K562 (cell line): Measurements from ENCODE around the gene PLEKHM3. TPM values are rescaled to one million over a fixed set of nuclear protein-coding genes. Genes with fewer than 3 reads are reported as not detected.

ENCODE experiments used
- POLR2A ChIP-seq: fragments of 450-650 bp; conservative IDR thresholded peaks from 2 replicates; pipeline ENCODE4 v1.6.1; 2016
- ZNF586 ChIP-seq: fragments of 450-650 bp; formaldehyde crosslinking; conservative IDR thresholded peaks from 2 replicates; pipeline ENCODE4 v1.4.0; 2020; ENCODE audit warnings: mild to moderate bottlenecking, moderate library complexity
- polyA plus RNA-seq, 8 experiments: library from polyadenylated mRNA; depleted of rRNA in 4 of 8; stranded (reverse) in 5 of 8; unstranded in 3 of 8; fragments of >200 nt; fragmentation: Nextera tagmentation in 2 of 8; fragmentation: Illumina TruSeq in 1 of 8; extraction: Ambion mirVana in 2 of 8; extraction: Trizol in 1 of 8; gene quantifications; 2 replicates each; pipeline versions ENCODE4 v1.2.1 to v1.2.3, GENCODE V29; 2011 to 2014; ENCODE audit warnings: inconsistent platforms in 1 of 8, missing spikeins in 1 of 8
- total RNA-seq, 7 experiments: library from RNA; depleted of rRNA in 6 of 7; stranded (reverse); fragments of >200 nt in 6 of 7; fragmentation: Illumina TruSeq in 2 of 7; extraction: Trizol in 2 of 7; gene quantifications; 2 replicates each; pipeline versions ENCODE4 v1.2.1 to v1.2.3, GENCODE V29; 2011 to 2021; ENCODE audit warnings: low replicate concordance in 1 of 7
- TF ChIP-seq, protein P1 (sequence below): fragments of 250-450 bp; sonication (Bioruptor Pico); IDR thresholded peaks from 2 replicates; pipeline ENCODE4 v1.4.0; 2020; ENCODE audit warnings: mild to moderate bottlenecking, moderate library complexity
- TF ChIP-seq, protein P2 (sequence below), 2 experiments: fragments of 450-650 bp in 1 of 2; IDR thresholded peaks; 2 replicates each; pipeline ENCODE4 v1.6.1; 2011 to 2017; ENCODE audit warnings: low read depth in 2 of 2, antibody characterized with exemption in 1 of 2, borderline replicate concordance in 1 of 2, low read length in 1 of 2, mild to moderate bottlenecking in 1 of 2, mixed read lengths in 1 of 2; ENCODE audit not compliant: control insufficient read depth in 1 of 2
- TF ChIP-seq, protein P3 (sequence below): fragments of 250-450 bp; sonication (Bioruptor Pico); IDR thresholded peaks from 2 replicates; pipeline ENCODE4 v1.8.0; 2021; ENCODE audit warnings: mild to moderate bottlenecking, moderate library complexity
- TF ChIP-seq, protein P4 (sequence below): fragments of 250-450 bp; sonication (Bioruptor Pico); IDR thresholded peaks from 2 replicates; pipeline ENCODE4 v1.8.0; 2021; ENCODE audit warnings: moderate library complexity, mild to moderate bottlenecking, inconsistent platforms

The PLEKHM3 gene
- total and polyA plus RNA-seq, 9 of the 15 experiments (the other 6 are each of a cell fraction or from before 2014, with no cell fraction given), result 0.24 to 1.6 (median 1.0) TPM

DNA sequence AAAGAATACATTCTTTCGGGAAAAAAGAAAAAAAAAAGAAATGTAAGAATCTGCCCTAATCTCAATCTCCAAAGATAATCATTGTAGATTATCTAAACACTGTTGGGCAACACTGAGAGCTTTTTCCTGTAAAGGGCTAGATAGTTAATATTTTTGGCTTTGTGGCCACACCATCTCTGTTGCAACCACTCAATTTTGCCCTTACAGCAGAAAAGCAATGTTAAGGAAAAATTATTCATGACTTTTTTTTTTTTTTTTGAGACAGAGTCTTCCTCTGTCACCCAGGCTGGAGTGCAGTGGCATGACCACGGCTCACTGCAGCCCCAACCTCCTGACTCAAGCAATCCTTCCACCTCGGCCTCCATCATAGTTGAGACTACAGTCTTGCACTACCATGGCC, 238.3 kb downstream of the PLEKHM3 start (continued):
- TF ChIP-seq, protein P1, sequence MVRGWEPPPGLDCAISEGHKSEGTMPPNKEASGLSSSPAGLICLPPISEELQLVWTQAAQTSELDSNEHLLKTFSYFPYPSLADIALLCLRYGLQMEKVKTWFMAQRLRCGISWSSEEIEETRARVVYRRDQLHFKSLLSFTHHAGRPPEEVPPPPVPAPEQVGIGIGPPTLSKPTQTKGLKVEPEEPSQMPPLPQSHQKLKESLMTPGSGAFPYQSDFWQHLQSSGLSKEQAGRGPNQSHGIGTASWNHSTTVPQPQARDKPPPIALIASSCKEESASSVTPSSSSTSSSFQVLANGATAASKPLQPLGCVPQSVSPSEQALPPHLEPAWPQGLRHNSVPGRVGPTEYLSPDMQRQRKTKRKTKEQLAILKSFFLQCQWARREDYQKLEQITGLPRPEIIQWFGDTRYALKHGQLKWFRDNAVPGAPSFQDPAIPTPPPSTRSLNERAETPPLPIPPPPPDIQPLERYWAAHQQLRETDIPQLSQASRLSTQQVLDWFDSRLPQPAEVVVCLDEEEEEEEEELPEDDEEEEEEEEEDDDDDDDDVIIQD (CRISPR knock-in tag), result no peak
- TF ChIP-seq, protein P2, sequence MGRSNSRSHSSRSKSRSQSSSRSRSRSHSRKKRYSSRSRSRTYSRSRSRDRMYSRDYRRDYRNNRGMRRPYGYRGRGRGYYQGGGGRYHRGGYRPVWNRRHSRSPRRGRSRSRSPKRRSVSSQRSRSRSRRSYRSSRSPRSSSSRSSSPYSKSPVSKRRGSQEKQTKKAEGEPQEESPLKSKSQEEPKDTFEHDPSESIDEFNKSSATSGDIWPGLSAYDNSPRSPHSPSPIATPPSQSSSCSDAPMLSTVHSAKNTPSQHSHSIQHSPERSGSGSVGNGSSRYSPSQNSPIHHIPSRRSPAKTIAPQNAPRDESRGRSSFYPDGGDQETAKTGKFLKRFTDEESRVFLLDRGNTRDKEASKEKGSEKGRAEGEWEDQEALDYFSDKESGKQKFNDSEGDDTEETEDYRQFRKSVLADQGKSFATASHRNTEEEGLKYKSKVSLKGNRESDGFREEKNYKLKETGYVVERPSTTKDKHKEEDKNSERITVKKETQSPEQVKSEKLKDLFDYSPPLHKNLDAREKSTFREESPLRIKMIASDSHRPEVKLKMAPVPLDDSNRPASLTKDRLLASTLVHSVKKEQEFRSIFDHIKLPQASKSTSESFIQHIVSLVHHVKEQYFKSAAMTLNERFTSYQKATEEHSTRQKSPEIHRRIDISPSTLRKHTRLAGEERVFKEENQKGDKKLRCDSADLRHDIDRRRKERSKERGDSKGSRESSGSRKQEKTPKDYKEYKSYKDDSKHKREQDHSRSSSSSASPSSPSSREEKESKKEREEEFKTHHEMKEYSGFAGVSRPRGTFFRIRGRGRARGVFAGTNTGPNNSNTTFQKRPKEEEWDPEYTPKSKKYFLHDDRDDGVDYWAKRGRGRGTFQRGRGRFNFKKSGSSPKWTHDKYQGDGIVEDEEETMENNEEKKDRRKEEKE (IDR thresholded peaks at IDR 0.05; ENCODE audit: borderline replicate concordance in 1 of 2, control insufficient read depth in 1 of 2, low read depth in 2 of 2, low read length in 1 of 2), result no peak
- TF ChIP-seq, protein P3, sequence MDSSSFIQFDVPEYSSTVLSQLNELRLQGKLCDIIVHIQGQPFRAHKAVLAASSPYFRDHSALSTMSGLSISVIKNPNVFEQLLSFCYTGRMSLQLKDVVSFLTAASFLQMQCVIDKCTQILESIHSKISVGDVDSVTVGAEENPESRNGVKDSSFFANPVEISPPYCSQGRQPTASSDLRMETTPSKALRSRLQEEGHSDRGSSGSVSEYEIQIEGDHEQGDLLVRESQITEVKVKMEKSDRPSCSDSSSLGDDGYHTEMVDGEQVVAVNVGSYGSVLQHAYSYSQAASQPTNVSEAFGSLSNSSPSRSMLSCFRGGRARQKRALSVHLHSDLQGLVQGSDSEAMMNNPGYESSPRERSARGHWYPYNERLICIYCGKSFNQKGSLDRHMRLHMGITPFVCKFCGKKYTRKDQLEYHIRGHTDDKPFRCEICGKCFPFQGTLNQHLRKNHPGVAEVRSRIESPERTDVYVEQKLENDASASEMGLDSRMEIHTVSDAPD (CRISPR knock-in tag), result no peak
- TF ChIP-seq, protein P4, sequence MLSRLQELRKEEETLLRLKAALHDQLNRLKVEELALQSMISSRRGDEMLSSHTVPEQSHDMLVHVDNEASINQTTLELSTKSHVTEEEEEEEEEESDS (CRISPR knock-in tag), result no peak
- TF ChIP-seq ZNF586, result no peak
- TF ChIP-seq POLR2A, result no peak
